Left kidney (tissue), 2 donors: ENCODE data around the gene TET3. TPM values are rescaled to one million over a fixed set of nuclear protein-coding genes. Genes with fewer than 3 reads are reported as not detected.

Source experiments
- DNase-seq: peaks from one replicate; pipeline ENCODE4 v3.0.0-alpha.2; 2013
- polyA plus RNA-seq: library from polyadenylated mRNA; unstranded; fragments of 120-200 nt; gene quantifications from one replicate; pipeline ENCODE4 v1.2.1, GENCODE V29; 2013; ENCODE audit not compliant: insufficient read length

The TET3 gene
- polyA plus RNA-seq, 1 donor = 26.2 TPM

DNA sequence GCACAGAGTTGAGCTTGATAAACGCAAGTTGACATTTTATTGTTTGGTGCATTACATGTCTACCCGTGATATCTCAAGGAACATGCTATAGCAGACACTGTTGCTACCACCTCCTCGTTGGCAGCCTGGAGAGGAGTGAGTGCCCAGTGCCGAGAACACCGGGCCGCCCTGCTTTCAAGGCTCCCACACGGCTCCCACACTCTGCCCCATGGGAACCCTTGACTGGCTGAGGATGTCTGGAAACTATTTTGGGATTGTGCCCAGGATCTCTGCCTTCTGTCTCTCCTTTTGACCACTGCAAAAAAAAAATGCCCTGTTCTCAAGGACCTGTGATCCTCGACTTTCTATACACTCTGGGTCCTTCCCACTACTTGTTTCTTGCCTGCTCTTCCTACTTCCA lies 21.1 kb downstream of the TET3 start:
- no peak for DNase-seq

DNA sequence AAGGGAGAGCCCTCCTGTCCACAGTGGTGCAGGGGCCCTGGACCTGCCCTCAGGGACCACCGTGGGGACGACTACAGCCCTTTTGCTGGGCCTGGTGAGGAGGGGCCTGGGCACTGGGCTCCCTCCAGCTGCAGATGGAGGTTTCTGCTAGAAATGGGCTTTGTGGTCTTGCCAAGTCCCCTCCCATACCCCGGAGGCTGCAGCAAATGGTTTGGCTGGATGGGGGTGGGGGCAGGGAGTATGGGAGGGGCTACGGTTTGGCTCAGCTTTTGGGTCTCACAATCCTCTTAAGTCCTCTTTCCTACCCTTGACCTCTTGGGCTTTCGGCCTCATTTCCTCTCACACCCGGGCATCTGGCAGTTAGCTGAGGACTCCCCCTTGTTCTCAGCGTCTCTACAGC lies 21.7 kb downstream of the TET3 start:
- no peak for DNase-seq

DNA sequence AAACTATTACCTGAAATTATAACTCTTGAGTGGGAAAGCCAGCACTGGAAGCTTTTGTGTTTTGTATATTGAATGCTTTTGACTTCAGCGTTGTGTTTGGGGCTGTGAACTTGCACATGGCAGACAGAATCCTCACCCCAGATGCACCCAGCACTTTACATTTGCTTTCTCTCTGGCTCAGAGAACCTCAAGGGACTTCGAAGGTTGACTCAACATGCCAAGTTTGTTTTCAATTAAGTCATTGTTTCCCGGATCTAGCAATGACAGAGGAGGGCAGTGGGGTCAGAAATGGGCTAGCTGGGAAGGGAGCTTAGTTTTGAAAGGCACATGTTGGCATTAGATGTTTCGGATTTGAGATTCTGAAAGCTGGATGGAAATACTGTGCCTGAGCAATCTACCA lies 22.4 kb downstream of the TET3 start:
- no peak for DNase-seq

DNA sequence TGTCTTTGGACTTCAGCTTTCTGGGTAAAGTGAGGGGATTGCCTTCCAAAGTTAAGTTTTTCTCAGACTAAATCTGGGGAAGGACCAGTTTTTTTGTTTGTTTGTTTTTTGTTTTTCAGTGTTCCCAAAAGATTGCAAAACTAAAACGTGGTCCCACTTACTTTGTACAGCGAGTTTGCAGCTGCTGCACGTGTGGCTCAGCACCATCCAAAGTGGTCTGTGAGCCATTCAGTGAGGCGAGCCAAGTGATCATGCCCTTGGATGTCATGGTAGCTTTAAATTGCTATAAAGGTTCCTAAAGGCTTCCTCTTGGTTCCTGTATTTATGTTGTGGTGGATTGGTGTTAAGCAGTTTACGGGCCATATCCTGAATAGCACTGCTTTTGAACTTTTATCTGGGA lies 23.0 kb downstream of the TET3 start:
- DNase-seq = no peak

DNA sequence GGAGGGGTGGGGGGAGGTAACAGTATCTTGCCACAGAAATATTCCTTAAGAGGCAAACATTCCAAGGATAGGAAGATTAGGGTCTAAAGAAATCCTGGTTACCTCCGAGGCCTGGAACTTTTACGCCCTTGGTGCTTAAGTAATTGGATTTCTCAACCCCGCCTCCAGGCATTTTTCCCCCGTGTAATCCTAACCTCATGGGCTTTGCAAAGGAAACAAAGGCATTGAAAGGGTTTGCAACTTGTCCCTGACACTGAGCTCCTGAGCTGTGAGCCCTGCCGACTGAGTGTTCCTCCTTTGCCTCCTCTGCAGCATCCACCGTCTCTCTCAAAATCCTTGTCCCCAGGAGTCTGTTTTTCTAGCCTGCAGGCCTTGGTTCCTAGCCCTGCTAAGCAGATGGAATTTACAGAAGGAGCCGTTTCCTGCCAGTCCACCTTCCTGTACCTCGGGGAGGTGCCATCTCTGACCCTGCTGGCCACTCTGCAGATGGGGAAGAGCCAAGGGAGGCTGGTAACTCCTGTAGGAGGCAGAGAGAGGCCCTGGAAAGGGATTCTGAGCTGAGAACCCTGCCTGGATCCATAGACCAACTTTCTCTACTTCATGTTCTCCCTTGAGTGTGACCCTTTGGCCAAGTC lies 24.2 kb downstream of the TET3 start:
- DNase-seq = no peak

DNA sequence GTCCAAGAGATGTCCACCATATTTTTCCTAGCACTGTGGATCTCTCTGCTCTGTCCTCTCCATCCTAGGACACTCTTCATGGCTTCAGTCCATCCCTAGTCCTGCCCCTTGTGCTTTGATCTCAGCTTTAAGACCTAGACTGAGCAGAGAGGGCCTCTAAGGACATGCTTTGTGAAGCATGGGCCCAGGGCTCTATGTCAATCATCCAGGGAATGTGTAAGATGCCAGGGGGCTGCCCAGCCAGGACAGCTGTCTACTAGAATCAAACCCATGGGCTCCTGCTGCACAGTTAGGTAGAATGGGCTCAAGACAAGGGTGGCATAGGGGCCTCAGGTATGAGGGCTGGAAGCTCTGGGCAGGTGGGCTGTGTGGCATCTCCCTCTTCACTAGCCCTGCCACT lies 24.9 kb downstream of the TET3 start:
- no peak for DNase-seq

DNA sequence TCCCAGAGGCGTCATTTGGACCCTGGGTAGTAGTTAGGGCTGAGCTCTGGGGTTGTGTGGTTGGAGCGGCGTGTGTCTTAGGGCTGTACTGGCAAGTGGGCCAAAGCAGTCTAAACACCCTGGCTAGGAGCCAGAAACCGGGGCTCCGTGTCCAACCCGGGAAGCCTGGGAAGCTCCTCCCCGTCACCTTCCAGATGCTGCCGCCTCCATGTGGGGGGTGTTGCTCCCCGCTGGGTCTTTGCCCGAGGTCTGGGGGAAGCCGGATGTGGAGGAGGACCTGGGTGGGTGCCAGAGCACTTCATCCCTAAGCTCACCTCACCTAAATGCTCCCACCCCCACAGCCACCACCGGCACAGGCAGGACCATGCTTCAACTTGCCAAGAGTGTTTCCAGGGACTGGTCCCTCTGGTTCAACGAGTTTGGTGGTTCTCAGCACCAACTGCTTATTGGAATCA lies 25.4 kb downstream of the TET3 start:
- no peak for DNase-seq

DNA sequence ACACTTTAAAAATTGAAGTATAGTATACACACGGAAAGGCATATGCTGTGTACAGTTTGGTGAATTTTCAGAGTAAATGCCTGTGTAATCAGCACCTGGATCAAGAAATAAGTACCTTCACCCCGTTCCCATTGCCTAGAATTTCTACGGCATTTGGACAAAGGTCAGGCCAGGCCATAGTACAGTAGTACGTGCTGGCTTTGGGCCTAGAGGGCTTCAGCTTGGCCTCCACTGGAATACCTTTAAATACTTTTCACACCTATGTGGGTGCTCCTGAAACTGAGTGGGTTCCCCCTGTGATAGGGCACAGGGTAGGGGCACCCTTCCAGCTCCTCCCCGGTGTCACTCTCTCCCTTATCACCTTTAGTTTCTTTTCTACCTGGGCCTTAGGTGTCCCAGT lies 26.5 kb downstream of the TET3 start:
- DNase-seq = no peak

DNA sequence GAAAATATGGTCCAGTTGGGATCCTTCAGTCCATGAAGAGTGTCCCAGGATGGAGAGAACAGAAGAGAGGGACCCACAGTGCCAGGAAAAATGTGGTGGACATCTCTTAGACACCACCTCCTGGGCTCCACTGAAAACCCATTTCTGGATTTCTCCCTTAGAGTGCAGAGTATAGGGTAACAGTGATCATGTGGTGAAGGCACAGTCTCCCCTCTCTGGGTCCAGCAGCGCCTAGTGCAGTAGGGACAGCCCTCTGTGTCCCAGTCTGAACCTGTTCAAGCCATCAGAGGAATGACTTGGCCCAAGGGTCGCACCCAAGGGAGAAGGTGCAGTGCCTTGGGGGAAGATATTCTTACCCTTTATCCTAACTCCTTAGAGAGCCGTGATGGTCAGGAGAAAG lies 30.1 kb downstream of the TET3 start:
- DNase-seq = no peak

DNA sequence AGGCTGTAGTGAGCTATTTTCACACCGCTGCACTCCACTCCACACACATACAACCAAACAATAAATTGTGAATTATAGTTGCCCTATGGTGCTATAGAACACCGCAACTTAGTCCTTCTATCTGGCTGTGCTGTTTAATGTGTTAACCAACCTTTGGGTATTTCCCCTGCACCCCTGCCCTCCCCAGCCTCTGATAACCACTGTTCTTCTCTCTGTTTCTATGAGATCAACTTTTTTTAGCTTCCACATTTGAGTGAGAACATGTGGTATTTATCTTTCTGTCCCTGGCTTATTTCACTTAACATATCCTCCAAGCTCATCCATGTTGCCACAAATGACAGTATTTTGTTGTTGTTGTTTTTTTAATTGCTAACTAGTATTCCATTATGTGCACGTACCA lies 32.5 kb downstream of the TET3 start:
- no peak for DNase-seq

DNA sequence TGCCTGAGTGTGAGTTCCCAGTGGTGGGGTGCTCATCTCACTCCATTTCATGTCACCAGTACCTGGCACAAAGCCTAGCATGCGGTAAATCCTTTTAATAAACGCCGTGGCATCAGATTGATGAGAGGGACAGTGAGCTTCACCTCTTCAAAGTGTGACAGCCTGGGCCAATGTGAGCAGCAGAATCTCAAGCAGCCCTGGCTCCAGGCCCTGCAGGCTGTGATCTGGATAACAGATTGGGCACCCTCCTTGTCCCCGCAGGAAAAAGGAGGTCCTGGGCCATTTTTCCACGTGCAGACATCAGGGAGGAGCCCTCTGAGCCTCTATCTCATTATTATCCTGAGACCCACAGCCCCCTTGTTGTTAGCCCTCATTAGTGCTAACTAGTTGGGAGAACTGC lies 34.8 kb downstream of the TET3 start:
- no peak for DNase-seq

DNA sequence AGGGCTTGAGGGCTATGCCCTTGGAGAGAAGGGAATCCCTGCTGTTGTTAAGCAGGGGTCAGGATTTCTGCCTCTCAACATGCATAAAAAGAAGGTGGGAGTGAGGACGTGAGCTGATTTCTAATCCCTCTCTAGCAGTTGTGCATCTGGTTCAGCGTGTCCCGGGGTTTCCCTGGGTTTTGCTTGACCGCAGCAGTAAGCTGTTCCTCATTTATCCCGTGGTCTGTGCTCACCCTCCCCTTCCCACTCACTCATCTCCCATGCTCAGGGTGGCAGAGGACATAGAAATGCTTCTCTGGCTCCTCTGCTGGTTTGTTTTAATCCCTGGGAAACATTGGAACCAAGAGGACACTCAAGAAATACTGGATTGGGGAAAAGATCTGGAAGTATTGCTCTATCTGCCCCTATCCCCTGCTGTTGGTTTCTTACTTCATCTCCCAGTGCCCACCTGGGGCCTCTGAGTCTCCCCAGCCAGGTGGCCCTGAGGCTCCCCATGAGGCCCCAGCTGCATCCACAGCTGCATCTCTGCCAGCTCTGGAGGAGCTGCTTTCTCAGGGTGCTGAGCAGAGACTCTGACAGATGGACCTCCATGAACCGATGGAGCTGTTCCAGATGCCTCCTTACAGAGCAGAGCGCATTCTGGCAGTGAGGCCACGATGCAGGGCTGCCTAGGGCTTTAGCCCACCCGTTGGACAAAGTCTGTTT lies 36.1 kb downstream of the TET3 start:
- DNase-seq = no peak

DNA sequence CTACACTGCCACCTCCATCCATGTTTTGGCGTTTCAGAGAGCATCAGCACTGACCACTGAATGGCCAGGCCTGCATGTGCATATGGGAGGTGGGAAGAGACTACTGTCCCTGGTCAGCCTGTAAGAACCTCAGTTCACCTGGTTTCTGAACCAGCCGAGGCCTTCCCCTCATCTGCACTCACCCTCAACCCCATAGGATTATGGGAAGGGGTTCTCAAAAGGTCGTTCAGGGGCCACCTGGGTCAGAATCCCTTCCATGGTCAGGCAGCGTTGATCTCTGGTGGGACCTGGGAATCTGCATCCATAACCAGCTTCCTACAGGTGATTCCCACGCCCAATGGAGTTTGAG lies 36.7 kb downstream of the TET3 start:
- no peak for DNase-seq

DNA sequence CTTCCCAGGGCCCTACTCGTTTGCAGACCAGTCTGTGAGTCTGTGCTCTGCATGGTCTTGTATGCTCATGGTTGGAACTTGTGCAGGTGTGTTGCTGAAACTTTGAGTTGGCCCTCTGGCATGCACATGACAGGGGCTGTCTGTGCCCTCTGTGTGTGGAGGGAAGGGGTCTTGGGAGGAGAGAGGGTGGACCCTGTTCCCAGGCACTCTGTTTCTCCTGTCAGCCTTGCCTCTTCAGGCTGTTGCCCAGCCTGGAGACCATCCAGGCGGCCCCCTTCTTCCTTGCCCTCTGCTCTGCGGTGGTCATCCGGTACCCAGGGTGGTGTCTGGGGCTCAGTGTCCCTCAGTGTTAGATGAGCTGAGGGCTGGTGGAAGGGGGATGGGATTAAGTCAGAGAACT lies 39.5 kb downstream of the TET3 start:
- DNase-seq = no peak

DNA sequence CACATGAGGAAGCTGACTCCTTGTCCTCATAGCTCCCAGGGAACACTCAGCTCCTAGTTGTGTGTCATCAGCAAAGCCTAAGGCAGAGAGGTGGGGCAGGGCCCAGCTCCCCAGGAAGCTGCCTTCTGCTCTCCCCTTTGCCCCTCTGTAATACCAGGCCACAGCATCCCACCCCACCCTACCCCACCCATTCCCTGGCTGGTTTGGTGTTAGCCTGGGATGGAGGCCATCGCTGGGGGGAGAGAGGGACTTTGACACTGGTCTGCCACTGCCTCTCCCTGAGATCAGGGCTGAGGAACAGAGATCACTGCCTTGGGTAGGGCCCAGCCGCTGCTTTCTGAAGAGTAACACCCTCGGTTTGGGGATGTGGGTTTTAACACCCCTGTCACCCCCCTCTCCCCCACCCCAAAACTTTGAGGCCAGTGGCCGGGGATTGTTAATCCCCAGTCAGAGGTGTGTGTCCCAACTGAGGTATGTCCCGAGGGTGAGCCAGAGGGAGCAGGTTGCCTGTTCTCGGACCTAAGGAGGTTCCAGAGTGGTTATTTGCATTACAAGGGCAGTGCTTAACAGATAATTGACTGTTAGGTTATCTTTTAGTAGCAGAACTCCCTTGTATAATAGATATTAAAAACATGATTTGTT lies 41.4 kb downstream of the TET3 start:
- no peak for DNase-seq

DNA sequence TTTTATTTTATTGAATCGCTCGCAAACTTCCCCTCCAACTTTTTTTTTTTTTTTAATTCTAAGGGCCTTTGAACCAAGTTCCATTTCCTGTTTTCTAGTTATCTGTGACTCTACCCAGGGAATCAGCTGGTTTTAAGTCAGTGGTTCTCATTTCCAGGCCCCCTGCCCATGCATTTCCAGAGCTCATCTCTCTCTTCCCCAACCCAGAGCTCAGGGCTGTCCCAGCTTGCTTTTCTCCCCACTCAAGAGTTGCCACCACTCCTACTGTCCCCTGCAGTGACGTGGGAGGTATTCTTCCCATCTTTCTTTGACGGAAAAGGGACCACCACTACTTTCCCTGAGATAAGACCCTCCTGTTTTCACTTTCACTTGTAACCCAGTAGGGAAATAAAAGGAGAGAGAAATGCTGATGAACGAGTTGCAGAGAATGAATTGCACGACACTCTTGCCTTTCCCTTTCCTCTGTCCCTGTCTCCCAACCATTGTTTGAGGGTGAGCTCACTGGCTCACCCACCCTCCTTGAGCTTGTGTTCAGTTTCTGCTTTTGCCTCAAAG lies 42.1 kb downstream of the TET3 start:
- DNase-seq = no peak

DNA sequence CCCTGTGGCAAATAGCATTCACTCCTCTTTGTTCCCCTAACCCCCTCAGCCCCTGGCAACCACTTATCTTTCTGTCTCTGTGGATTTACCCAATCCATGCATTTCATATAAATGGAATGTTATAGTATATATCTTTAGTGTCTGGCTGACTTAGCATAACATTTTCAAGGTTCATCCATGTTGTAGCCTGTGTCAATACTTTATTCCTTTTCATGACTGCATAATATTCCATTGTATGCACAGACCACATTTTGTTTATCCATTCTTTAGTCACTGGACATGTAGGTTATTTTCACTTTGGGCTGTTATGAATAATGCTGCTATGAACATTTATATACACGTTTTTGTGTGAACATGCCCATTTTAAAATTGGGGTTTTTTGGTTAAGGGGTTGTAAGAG lies 42.8 kb downstream of the TET3 start:
- DNase-seq = no peak

DNA sequence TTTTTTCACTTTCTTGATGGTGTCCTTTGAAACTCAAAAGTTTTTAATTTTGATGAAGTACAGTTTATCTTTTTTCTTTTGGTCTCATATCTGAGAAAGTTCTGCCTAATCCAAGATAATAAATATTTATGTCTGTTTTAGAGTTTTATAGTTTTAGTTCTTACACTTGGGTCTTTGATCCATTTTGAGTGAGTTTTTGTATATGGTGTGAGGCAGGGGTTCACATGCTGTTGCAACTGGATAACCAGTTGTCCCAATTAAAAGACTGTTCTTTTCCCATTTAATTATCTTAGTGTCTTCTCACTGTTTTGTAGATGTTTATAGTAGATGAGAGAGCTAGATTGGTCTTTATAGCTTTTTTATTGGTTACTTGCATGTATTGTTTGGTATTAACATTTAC lies 43.6 kb downstream of the TET3 start:
- DNase-seq = no peak

DNA sequence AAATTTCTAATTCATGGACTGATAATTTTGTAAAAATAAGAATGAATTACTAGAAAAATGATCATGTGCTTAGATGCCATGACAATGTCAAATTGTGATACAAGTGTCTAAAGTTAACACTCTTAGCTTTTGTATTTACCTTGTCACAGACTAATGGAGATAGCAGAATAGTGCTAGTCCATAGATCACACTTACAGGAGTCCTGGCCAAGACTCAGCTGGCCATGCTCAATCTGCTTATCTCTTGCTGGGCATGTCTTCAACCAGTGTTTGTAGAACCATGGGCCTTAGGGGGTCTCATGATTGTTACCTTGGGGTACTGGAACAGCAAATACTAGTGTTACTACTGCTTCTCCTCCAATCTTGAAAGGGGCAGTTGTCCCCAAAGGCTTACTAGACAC lies 44.0 kb downstream of the TET3 start:
- no peak for DNase-seq

DNA sequence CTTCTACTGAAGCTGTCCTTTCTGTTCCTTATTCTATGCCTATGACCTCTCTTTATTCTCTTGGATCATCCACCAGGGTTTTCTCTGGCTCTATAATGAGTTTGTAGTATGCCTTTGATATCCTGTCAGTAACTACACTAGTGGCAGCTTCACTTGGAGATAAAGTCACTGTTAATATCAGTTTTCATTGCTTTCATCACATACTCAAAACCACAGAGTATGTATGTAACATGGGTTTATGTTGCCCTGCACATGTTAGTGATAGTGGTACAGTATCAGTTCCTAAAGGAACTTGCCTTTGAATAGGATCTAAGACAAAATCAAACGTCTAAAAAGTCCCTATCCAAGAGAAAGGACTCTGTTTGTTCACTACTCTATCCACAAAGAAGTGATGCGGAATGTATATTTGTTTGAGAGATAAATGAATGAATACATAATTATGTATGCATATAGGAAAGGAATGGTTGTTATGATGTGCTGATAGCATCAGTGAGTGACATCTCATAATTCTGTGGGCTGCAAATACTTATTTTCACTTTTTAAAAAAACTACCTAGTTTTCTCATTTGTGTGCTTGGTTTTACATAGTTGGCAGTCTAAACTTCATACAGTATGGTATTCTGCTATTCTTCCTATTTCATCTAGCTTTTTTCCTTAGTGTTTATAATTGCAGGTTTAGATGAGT lies 45.1 kb downstream of the TET3 start:
- no peak for DNase-seq

DNA sequence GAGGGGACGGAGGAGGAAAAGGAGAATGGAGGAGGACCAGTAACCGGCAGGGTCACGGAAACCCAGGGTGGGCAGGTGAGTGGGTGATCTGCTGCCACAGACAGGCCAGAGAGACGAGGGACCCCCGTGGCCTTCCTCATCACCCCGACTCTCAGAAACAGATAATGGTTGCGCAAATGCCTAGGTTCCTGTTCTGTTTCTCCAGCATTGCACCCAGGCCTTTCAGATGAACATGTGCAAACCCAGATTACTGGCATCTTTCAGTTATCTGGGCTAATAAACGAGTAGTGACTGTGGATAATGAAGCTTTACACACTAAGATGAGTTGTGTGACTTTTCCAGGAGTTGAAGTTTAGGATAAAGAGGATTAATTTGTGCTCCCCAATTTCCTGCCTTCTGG lies 46.5 kb downstream of the TET3 start:
- no peak for DNase-seq

DNA sequence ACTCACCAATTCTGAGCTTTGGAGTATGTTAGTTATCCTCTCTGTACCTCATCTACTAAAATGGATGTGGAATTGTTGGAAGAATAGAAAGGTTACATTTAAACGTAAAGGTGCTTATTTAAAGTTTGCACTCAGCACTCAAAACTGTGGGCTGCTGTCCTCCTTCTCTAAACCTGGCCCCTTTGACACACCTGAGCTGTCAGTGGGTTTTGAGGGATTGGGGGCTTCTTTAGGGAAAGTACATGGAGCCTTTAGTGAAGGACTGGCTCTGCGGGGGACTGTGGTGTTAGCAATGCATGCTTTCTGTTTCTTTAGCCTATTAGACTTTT lies 47.2 kb downstream of the TET3 start:
- no peak for DNase-seq

DNA sequence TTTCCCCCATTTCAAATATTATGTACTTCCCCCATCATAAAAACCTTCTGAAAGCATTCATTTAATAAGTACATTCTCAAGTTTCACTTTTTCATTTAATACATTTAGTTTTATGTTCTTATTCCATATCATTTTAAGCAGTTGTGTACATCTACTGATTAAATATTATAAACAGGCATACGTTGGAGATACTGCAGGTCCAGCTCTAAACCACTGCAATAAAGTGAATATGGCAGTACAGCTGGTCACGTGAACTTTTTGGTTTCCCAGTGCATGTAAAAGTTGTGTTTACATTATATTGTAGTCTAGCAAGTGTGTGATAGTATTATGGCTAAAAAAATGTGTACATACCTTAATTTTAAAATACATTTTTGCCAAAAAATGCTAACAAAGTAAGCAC lies 48.7 kb downstream of the TET3 start:
- no peak for DNase-seq
